Ascending aorta (tissue), 2 donors: ENCODE results near the gene RPS14. TPM values are rescaled to one million over a fixed set of nuclear protein-coding genes. Genes with fewer than 3 reads are reported as not detected.
"Not testable (repeated sequence)": the region's sequence is repeated elsewhere in the genome, so short reads cannot be mapped to it uniquely, and the experiment has no call there.

Source experiments
- DNase-seq, 2 donors: peaks; one replicate each; pipeline ENCODE4 v3.0.0-alpha.2; 2019; ENCODE audit warnings: low spot score in 2 of 2
- H3K27ac ChIP-seq, 2 donors: fragments of 200-600 bp; sonication (generic); one replicate each; pipeline ENCODE4 v1.5.1; 2016 to 2017; ENCODE audit warnings: mild to moderate bottlenecking in 1 of 2
- H3K27me3 ChIP-seq: fragments of 200-600 bp; sonication (generic); one replicate; pipeline ENCODE4 v1.5.1; 2017
- H3K36me3 ChIP-seq, 2 donors: fragments of 200-600 bp; sonication (generic); one replicate each; pipeline ENCODE4 v1.5.1; 2016
- H3K4me1 ChIP-seq, 2 donors: fragments of 200-600 bp; sonication (generic); one replicate each; pipeline ENCODE4 v1.5.1; 2016 to 2017; ENCODE audit warnings: mild to moderate bottlenecking in 1 of 2
- H3K4me3 ChIP-seq, 2 donors: fragments of 200-600 bp; sonication (generic); one replicate each; pipeline ENCODE4 v1.5.1; 2016 to 2017; ENCODE audit warnings: mild to moderate bottlenecking in 1 of 2
- H3K9me3 ChIP-seq, 2 donors: fragments of 200-600 bp; sonication (generic); one replicate each; pipeline ENCODE4 v1.5.1; 2016
- intact Hi-C: fragments of 100-400 bp; cut with DNase I; formaldehyde crosslinking; loops from one replicate; pipeline ENCODE4 v1.15.1; 2023
- total RNA-seq: library from RNA; depleted of rRNA; stranded (reverse); fragments of >200 nt; gene quantifications from one replicate; pipeline ENCODE4 v1.1.0, GENCODE V29; 2016
- TF ChIP-seq, protein P1 (sequence below), 3 experiments: fragments of 200-600 bp in 2 of 3; fragments of 450-650 bp in 1 of 3; sonication (generic) in 2 of 3; IDR thresholded peaks; one replicate each; pipeline ENCODE4 v1.5.1; 2016 to 2019; ENCODE audit warnings: antibody characterized with exemption in 3 of 3, mild to moderate bottlenecking in 1 of 3, moderate library complexity in 1 of 3

Gene RPS14
- total RNA-seq, 1 donor from 2014 or later: 1,928 TPM

- intact Hi-C loops: loop anchor here (1.0 to 10.0 kb wide), 3 partner anchors 30 to 299 kb away; no protein-coding TSS in a partner anchor
- Histone ChIP-seq H3K4me1 (peaks cover 39 to 43% of the 10 kb centered on the region in 2 donors), H3K27me3 (no peaks in the 10 kb centered on the region), H3K4me3 (peak overlapping the region; percentile 87 to 98), H3K36me3 (no peaks in the 10 kb centered on the region), H3K9me3 (no peaks in the 10 kb centered on the region), H3K27ac (peak overlapping the region; percentile 95 to 97)
- peak in 1 of 2 donors; percentile 82 for DNase-seq
- TF ChIP-seq, protein P1, sequence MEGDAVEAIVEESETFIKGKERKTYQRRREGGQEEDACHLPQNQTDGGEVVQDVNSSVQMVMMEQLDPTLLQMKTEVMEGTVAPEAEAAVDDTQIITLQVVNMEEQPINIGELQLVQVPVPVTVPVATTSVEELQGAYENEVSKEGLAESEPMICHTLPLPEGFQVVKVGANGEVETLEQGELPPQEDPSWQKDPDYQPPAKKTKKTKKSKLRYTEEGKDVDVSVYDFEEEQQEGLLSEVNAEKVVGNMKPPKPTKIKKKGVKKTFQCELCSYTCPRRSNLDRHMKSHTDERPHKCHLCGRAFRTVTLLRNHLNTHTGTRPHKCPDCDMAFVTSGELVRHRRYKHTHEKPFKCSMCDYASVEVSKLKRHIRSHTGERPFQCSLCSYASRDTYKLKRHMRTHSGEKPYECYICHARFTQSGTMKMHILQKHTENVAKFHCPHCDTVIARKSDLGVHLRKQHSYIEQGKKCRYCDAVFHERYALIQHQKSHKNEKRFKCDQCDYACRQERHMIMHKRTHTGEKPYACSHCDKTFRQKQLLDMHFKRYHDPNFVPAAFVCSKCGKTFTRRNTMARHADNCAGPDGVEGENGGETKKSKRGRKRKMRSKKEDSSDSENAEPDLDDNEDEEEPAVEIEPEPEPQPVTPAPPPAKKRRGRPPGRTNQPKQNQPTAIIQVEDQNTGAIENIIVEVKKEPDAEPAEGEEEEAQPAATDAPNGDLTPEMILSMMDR (IDR thresholded peaks at IDR 0.05): no peak
These were observed 36.3 kb upstream of the RPS14 start for GRCh38 chr5:150485693-150486401.

DNA sequence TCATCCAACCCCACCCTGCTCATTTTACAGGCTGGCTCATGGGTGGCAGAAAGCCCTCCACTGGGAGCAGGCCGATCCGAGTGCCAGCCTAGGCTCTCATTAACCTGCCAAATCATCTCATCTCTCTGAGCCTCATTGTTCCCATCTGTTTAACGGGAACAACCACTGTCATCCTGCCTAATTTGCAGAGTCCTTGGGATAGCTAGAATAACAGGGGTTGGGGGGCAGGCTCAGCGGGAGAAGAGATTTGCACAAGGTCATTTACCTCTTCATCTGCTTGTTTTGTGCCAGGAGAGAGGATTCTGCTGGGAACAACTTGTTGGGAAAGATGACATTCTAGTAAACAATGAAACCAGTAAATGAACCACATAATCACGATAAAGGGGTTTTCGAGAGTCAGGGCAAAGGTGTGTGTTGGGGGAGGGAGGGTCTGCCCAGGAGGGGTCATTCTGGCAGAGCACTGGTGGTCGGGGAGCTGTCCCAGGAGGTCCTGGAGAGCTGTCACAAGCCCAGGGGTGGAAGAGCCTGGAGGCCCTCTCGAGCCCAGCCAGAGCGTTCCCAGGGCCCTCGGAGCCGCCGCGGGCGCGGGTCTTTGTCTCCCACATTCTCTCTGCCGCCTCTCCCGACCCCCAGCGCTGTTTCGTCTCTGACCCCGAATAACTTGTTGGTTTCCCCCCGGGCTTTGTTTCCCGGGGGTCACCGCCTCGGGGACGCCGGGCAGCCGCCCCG, 35.6 kb upstream of the RPS14 start:
- Histone ChIP-seq H3K4me1 (peaks cover 32 to 35% of the 10 kb centered on the region in 2 donors), H3K36me3 (no peaks in the 10 kb centered on the region), H3K27ac (peak overlapping the region; percentile 95 to 97), H3K27me3 (no peaks in the 10 kb centered on the region), H3K9me3 (no peaks in the 10 kb centered on the region), H3K4me3 (peak overlapping the region; percentile 87 to 98)
- TF ChIP-seq, protein P1 (IDR thresholded peaks at IDR 0.05): no peak
- DNase-seq: no peak
- intact Hi-C loops: loop anchor here (5.0 to 10.0 kb wide), 2 partner anchors 33 to 300 kb away; no protein-coding TSS in a partner anchor

GRCh38 chr5:150481972-150482406, 32.5 kb upstream of the RPS14 start:
- Histone ChIP-seq H3K4me3 (no peak overlapping the region), H3K36me3 (no peaks in the 10 kb centered on the region), H3K27me3 (no peaks in the 10 kb centered on the region), H3K9me3 (no peaks in the 10 kb centered on the region), H3K27ac (no peak overlapping the region), H3K4me1 (peaks cover 7% of the 10 kb centered on the region in 2 donors)
- TF ChIP-seq, protein P1 (IDR thresholded peaks at IDR 0.05): no peak
- DNase-seq: no peak
- intact Hi-C loops: loop anchor here (10.0 kb wide), 1 partner anchor 303 kb away; no protein-coding TSS in a partner anchor

DNA sequence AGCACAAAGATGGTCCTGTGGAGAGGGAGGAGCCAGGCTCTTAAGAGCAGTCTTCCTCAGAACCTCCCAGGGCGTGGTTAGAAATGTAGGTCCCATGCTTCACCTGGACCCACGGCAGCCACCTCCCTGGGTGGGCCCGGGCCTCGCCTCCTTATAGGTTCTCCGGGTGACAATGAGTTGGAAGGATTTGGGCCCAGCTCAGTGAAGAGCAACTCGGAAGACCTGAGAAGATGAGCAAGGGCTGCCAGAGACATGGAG, 32.1 kb upstream of the RPS14 start:
- TF ChIP-seq, protein P1 (IDR thresholded peaks at IDR 0.05): no peak
- Histone ChIP-seq H3K4me1 (peaks cover 4% of the 10 kb centered on the region in 2 donors), H3K36me3 (no peaks in the 10 kb centered on the region), H3K4me3 (no peak overlapping the region), H3K27me3 (no peaks in the 10 kb centered on the region), H3K9me3 (no peaks in the 10 kb centered on the region), H3K27ac (no peak overlapping the region)
- DNase-seq: no peak
- intact Hi-C loops: loop anchor here (10.0 kb wide), 1 partner anchor 303 kb away; no protein-coding TSS in a partner anchor

DNA sequence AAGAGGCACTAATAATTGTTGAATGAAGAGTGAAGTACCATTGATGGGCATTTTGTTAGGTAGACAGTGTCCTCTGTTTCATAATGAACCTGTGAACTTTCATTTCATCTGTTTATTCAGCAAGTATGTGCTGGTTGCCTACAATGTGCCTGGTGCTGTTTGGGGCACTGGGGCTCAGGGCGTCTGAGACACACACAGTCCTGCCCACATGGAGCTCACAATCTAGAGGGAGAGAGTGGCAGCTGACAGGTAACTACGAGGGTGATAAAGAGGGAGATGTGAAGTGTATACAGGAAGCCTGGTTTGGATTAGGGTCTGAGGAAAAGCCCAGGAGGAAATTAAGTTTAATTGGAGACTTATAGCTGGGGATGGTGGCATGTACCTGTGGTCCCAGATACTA, 29.9 kb upstream of the RPS14 start:
- no peaks in the 10 kb centered on the region for H3K36me3 ChIP-seq
- H3K4me1 ChIP-seq: no peaks in the 10 kb centered on the region
- H3K9me3 ChIP-seq: no peaks in the 10 kb centered on the region
- intact Hi-C loops: no loop called here
- no peak overlapping the region for H3K4me3 ChIP-seq
- no peak overlapping the region for H3K27ac ChIP-seq
- no peak for DNase-seq
- TF ChIP-seq, protein P1 (IDR thresholded peaks at IDR 0.05): no peak
- H3K27me3 ChIP-seq: no peaks in the 10 kb centered on the region

GRCh38 chr5:150476568-150476967, 27.0 kb upstream of the RPS14 start:
- intact Hi-C loops, H3K36me3 ChIP-seq, H3K27ac ChIP-seq, H3K9me3 ChIP-seq, H3K27me3 ChIP-seq, DNase-seq, H3K4me1 ChIP-seq, H3K4me3 ChIP-seq: not testable (repeated sequence)
